Measurements from ENCODE around the gene ROR2.

ROR2 gene

GRCh38 chr9:91586282-91586681, 363.7 kb downstream of the ROR2 start (continued):
- TF ChIP-seq PATZ1 (CRISPR knock-in tag; IDR thresholded peaks at IDR 0.05; ENCODE audit: borderline replicate concordance) (no peak), BACH2 (CRISPR knock-in tag; IDR thresholded peaks at IDR 0.05; ENCODE audit: borderline replicate concordance) (no peak), GLIS3 (CRISPR knock-in tag; IDR thresholded peaks at IDR 0.05) (no peak), ZC3H10 (CRISPR knock-in tag; IDR thresholded peaks at IDR 0.05) (no peak), ZNF565 (CRISPR knock-in tag; conservative IDR thresholded peaks at IDR 0.05; ENCODE audit: low read depth) (no peak), ARNTL (CRISPR knock-in tag; IDR thresholded peaks at IDR 0.05; ENCODE audit: borderline replicate concordance, low read depth) (no peak), ZFP3 (CRISPR knock-in tag; IDR thresholded peaks at IDR 0.05) (no peak), TCF4 (CRISPR knock-in tag; IDR thresholded peaks at IDR 0.05; ENCODE audit: borderline replicate concordance) (no peak), SNAI2 (CRISPR knock-in tag; IDR thresholded peaks at IDR 0.05) (no peak), CSDC2 (CRISPR knock-in tag; IDR thresholded peaks at IDR 0.05) (no peak), ISL1 (CRISPR knock-in tag; IDR thresholded peaks at IDR 0.05) (no peak), OSR1 (CRISPR knock-in tag; IDR thresholded peaks at IDR 0.05) (no peak), RARB (CRISPR knock-in tag; IDR thresholded peaks at IDR 0.05) (no peak)

- TF ChIP-seq RARB (CRISPR knock-in tag; IDR thresholded peaks at IDR 0.05) (no peak), SNAI2 (CRISPR knock-in tag; IDR thresholded peaks at IDR 0.05) (no peak), ZNF565 (CRISPR knock-in tag; conservative IDR thresholded peaks at IDR 0.05; ENCODE audit: low read depth) (no peak), GLIS3 (CRISPR knock-in tag; IDR thresholded peaks at IDR 0.05) (no peak), ZNF70 (CRISPR knock-in tag; IDR thresholded peaks at IDR 0.05) (no peak), BACH2 (CRISPR knock-in tag; IDR thresholded peaks at IDR 0.05; ENCODE audit: borderline replicate concordance) (no peak), TCF4 (CRISPR knock-in tag; IDR thresholded peaks at IDR 0.05; ENCODE audit: borderline replicate concordance) (no peak), CSDC2 (CRISPR knock-in tag; IDR thresholded peaks at IDR 0.05) (no peak), TSHZ2 (CRISPR knock-in tag; IDR thresholded peaks at IDR 0.05) (no peak), ARNTL (CRISPR knock-in tag; IDR thresholded peaks at IDR 0.05; ENCODE audit: borderline replicate concordance, low read depth) (no peak), ZNF8 (CRISPR knock-in tag; IDR thresholded peaks at IDR 0.05) (no peak), ESRRG (CRISPR knock-in tag; IDR thresholded peaks at IDR 0.05) (no peak), ZFP30 (CRISPR knock-in tag; IDR thresholded peaks at IDR 0.05) (no peak), TOX (CRISPR knock-in tag; IDR thresholded peaks at IDR 0.05; ENCODE audit: borderline replicate concordance) (no peak)
- ATAC-seq = no peak
These were observed 366.1 kb downstream of the ROR2 start for GRCh38 chr9:91583966-91584365.

- no peak for ATAC-seq
- TF ChIP-seq ZNF8 (CRISPR knock-in tag; IDR thresholded peaks at IDR 0.05) (no peak), PPARA (CRISPR knock-in tag; IDR thresholded peaks at IDR 0.05; ENCODE audit: borderline replicate concordance) (no peak), BACH2 (CRISPR knock-in tag; IDR thresholded peaks at IDR 0.05; ENCODE audit: borderline replicate concordance) (no peak), ZFP30 (CRISPR knock-in tag; IDR thresholded peaks at IDR 0.05) (no peak), ZFP3 (CRISPR knock-in tag; IDR thresholded peaks at IDR 0.05) (no peak), ISL1 (CRISPR knock-in tag; IDR thresholded peaks at IDR 0.05) (no peak), ARNTL (CRISPR knock-in tag; IDR thresholded peaks at IDR 0.05; ENCODE audit: borderline replicate concordance, low read depth) (no peak), PATZ1 (CRISPR knock-in tag; IDR thresholded peaks at IDR 0.05; ENCODE audit: borderline replicate concordance) (no peak), ZC3H10 (CRISPR knock-in tag; IDR thresholded peaks at IDR 0.05) (no peak), CREB5 (CRISPR knock-in tag; IDR thresholded peaks at IDR 0.05; ENCODE audit: low read depth) (no peak), SNAI2 (CRISPR knock-in tag; IDR thresholded peaks at IDR 0.05) (no peak), CSDC2 (CRISPR knock-in tag; IDR thresholded peaks at IDR 0.05) (no peak), OSR1 (CRISPR knock-in tag; IDR thresholded peaks at IDR 0.05) (no peak), TCF4 (CRISPR knock-in tag; IDR thresholded peaks at IDR 0.05; ENCODE audit: borderline replicate concordance) (no peak), ZNF565 (CRISPR knock-in tag; conservative IDR thresholded peaks at IDR 0.05; ENCODE audit: low read depth) (no peak), TSHZ2 (CRISPR knock-in tag; IDR thresholded peaks at IDR 0.05) (no peak), POU6F1 (CRISPR knock-in tag; IDR thresholded peaks at IDR 0.05; ENCODE audit: borderline replicate concordance, low read depth) (no peak)
These were observed 366.7 kb downstream of the ROR2 start for GRCh38 chr9:91583161-91583875.

Measured in SK-N-SH treated with all-trans-retinoic acid at 6 μM for 48 hours (cell line).